Measurements from ENCODE around the gene SSTR4. TPM values are rescaled to one million over a fixed set of nuclear protein-coding genes. Genes with fewer than 3 reads are reported as not detected.
A peak's percentile ranks its signal among the peaks of the same experiment; 100 is the strongest.

SSTR4 gene
- total RNA-seq, 1 donor from 2014 or later: not detected

DNA sequence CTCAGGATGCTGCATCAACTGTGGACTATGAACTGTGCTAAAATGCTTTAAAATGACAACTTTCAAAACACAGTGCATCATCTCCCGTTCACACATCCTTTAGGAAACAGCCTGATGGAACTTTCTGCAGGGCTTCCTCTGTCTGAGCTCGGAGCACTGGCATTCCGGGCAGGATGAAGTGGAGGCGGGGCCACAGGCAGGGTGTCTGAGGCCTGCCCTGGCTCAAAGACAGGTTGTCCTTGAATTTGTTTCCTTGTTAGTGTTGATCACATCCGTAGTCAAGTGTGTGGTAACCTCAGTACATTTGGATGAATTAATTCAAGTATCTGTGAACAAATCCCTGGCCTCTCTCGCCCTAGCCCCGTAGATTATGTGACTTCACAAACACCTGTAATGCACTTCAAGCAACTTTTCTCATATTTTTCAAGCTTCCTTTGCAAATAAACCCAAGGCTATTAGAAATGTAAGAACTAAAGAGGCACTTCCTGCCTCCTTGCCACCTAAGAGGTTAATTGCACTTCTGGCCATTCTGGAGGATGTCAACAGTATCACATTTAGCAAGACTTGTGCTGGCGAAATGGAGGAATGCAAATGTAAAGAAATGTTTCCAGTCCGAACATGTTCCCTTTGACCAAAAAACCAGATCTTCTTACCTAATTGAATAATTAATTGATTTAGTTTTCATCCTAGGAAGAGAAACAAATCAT lies 47.9 kb downstream of the SSTR4 start:
- Histone ChIP-seq H3K4me3 (ENCODE audit: low read length in 3 of 3) (peak overlapping the region; percentile 1 to 66 (median 17)), H3K27ac (ENCODE audit: low read depth, low read length) (peak overlapping the region; percentile 89), H3K27me3 (ENCODE audit: control insufficient read depth in 3 of 3, insufficient read depth in 3 of 3, low read length in 3 of 3) (no peaks in the 10 kb centered on the region), H3K36me3 (ENCODE audit: control insufficient read depth in 3 of 3, insufficient read depth in 3 of 3, low read length in 3 of 3) (peaks cover 0 to 4% (median 0%) of the 10 kb centered on the region in 3 donors), H3K4me1 (ENCODE audit: control insufficient read depth in 3 of 3, insufficient read depth in 3 of 3, low read length in 3 of 3) (peaks cover 5 to 25% (median 23%) of the 10 kb centered on the region in 3 donors), H3K9ac (ENCODE audit: low read depth in 1 of 3, low read length in 3 of 3) (peak overlapping the region; percentile 64 to 75 (median 75)), H3K9me3 (ENCODE audit: control insufficient read depth in 3 of 3, low read length in 3 of 3) (no peaks in the 10 kb centered on the region)

DNA sequence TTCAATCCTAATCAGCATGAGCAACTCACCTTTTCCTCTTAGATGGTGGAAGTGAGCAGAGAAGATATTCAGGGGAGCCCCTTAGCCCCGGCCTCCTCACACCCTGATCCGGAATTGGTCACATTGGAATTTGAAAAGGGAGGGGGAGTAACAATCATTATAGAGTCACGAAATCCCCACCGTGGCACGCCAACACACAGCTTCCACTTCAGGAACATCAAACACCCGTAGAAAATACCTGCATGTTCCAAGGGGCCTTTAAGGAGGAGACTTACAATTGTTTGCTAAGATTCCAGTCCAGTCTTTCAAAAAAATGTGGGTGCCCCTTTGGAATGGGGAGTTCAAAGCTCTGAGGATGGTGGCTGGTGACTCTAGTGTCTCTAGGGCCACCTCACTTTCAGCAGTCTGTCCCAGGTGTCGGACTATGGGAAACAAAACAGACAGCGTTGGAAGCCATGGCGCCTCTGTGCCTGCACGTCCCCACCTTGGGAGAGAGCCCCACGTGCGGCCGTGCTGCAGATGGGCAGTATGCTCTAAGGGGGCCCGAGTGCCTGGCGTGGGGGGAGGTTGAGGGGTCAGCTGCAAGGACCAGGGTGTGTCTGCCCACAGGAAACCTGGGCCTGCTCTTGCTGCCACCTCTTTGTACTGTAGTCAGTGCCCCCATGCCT lies 48.6 kb downstream of the SSTR4 start:
- Histone ChIP-seq H3K9ac (ENCODE audit: low read depth in 1 of 3, low read length in 3 of 3) (peak overlapping the region; percentile 64 to 75 (median 75)), H3K4me3 (ENCODE audit: low read length in 3 of 3) (peak overlapping the region; percentile 56 to 66 (median 60)), H3K9me3 (ENCODE audit: control insufficient read depth in 3 of 3, low read length in 3 of 3) (no peaks in the 10 kb centered on the region), H3K4me1 (ENCODE audit: control insufficient read depth in 3 of 3, insufficient read depth in 3 of 3, low read length in 3 of 3) (peaks cover 5 to 25% (median 22%) of the 10 kb centered on the region in 3 donors), H3K27ac (ENCODE audit: low read depth, low read length) (peak overlapping the region; percentile 89), H3K36me3 (ENCODE audit: control insufficient read depth in 3 of 3, insufficient read depth in 3 of 3, low read length in 3 of 3) (peaks cover 0 to 4% (median 0%) of the 10 kb centered on the region in 3 donors), H3K27me3 (ENCODE audit: control insufficient read depth in 3 of 3, insufficient read depth in 3 of 3, low read length in 3 of 3) (no peaks in the 10 kb centered on the region)

GRCh38 chr20:23084282-23084844 lies 49.3 kb downstream of the SSTR4 start:
- Histone ChIP-seq H3K4me1 (ENCODE audit: control insufficient read depth in 3 of 3, insufficient read depth in 3 of 3, low read length in 3 of 3) (peaks cover 5 to 25% (median 17%) of the 10 kb centered on the region in 3 donors), H3K9me3 (ENCODE audit: control insufficient read depth in 3 of 3, low read length in 3 of 3) (no peaks in the 10 kb centered on the region), H3K9ac (ENCODE audit: low read depth in 1 of 3, low read length in 3 of 3) (peak overlapping the region; percentile 64 to 75 (median 75)), H3K27me3 (ENCODE audit: control insufficient read depth in 3 of 3, insufficient read depth in 3 of 3, low read length in 3 of 3) (no peaks in the 10 kb centered on the region), H3K4me3 (ENCODE audit: low read length in 3 of 3) (peak overlapping the region; percentile 56 to 66 (median 60)), H3K27ac (ENCODE audit: low read depth, low read length) (peak overlapping the region; percentile 89), H3K36me3 (ENCODE audit: control insufficient read depth in 3 of 3, insufficient read depth in 3 of 3, low read length in 3 of 3) (peaks cover 0 to 4% (median 0%) of the 10 kb centered on the region in 3 donors)

DNA sequence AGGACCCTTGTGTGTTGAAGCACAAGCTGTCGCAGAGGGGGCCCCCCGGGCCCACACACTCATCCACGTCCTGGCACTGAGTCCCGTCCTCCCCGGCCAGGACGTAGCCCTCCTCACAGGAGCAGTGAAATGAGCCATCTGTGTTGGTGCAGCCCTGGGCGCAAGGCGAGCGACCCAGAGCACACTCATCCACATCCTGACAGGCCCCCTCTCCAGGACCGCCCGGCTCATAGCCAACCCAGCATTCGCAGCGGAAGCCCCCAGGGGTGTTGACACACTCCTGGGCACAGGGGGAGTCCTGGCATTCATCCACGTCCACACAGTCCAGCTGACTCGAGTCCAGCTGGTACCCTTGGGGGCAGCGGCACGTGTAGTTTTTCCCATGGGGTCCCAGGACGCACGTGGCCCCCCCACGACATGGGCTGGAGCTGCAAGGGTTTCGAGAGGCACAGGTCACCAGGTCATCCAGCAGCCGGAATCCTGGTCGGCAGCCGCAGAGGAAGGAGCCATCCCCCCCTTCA lies 49.8 kb downstream of the SSTR4 start:
- no peaks in the 10 kb centered on the region for H3K27me3 ChIP-seq (ENCODE audit: control insufficient read depth in 3 of 3, insufficient read depth in 3 of 3, low read length in 3 of 3)
- peak overlapping the region; percentile 56 to 63 (median 60) for H3K4me3 ChIP-seq (ENCODE audit: low read length in 3 of 3)
- peaks cover 0 to 4% (median 0%) of the 10 kb centered on the region in 3 donors for H3K36me3 ChIP-seq (ENCODE audit: control insufficient read depth in 3 of 3, insufficient read depth in 3 of 3, low read length in 3 of 3)
- peak overlapping the region; percentile 89 for H3K27ac ChIP-seq (ENCODE audit: low read depth, low read length)
- no peaks in the 10 kb centered on the region for H3K9me3 ChIP-seq (ENCODE audit: control insufficient read depth in 3 of 3, low read length in 3 of 3)
- peak overlapping the region; percentile 43 to 75 (median 64) for H3K9ac ChIP-seq (ENCODE audit: low read depth in 1 of 3, low read length in 3 of 3)
- H3K4me1 ChIP-seq (ENCODE audit: control insufficient read depth in 3 of 3, insufficient read depth in 3 of 3, low read length in 3 of 3): peaks cover 5 to 25% (median 17%) of the 10 kb centered on the region in 3 donors

GRCh38 chr20:23085436-23086055 lies 50.4 kb downstream of the SSTR4 start:
- peaks cover 5 to 24% (median 17%) of the 10 kb centered on the region in 3 donors for H3K4me1 ChIP-seq (ENCODE audit: control insufficient read depth in 3 of 3, insufficient read depth in 3 of 3, low read length in 3 of 3)
- H3K9me3 ChIP-seq (ENCODE audit: control insufficient read depth in 3 of 3, low read length in 3 of 3): no peaks in the 10 kb centered on the region
- H3K36me3 ChIP-seq (ENCODE audit: control insufficient read depth in 3 of 3, insufficient read depth in 3 of 3, low read length in 3 of 3): peaks cover 0 to 2% (median 0%) of the 10 kb centered on the region in 3 donors
- peak overlapping the region; percentile 57 to 63 (median 60) for H3K4me3 ChIP-seq (ENCODE audit: low read length in 3 of 3)
- peak overlapping the region; percentile 89 for H3K27ac ChIP-seq (ENCODE audit: low read depth, low read length)
- H3K27me3 ChIP-seq (ENCODE audit: control insufficient read depth in 3 of 3, insufficient read depth in 3 of 3, low read length in 3 of 3): no peaks in the 10 kb centered on the region
- peak overlapping the region; percentile 64 to 75 (median 70) for H3K9ac ChIP-seq (ENCODE audit: low read depth in 1 of 3, low read length in 3 of 3)

GRCh38 chr20:23086056-23086566 lies 51.0 kb downstream of the SSTR4 start, which contains the start of gene CD93:
TSS of gene CD93 (minus strand) at chr20:23086324. CDS start at chr20:23086192, 132 bp downstream.
- peak within 1 kb of the TSS; percentile 57 to 63 (median 60) for H3K4me3 ChIP-seq (ENCODE audit: low read length in 3 of 3)
- H3K27me3 ChIP-seq (ENCODE audit: control insufficient read depth in 3 of 3, insufficient read depth in 3 of 3, low read length in 3 of 3): no peaks in the 10 kb centered on the region
- H3K4me1 ChIP-seq (ENCODE audit: control insufficient read depth in 3 of 3, insufficient read depth in 3 of 3, low read length in 3 of 3): peaks cover 5 to 19% (median 17%) of the 10 kb centered on the region in 3 donors
- no peaks in the 10 kb centered on the region for H3K9me3 ChIP-seq (ENCODE audit: control insufficient read depth in 3 of 3, low read length in 3 of 3)
- peak within 1 kb of the TSS; percentile 89 for H3K27ac ChIP-seq (ENCODE audit: low read depth, low read length)
- peaks cover 0 to 2% (median 0%) of the 10 kb centered on the region in 3 donors for H3K36me3 ChIP-seq (ENCODE audit: control insufficient read depth in 3 of 3, insufficient read depth in 3 of 3, low read length in 3 of 3)
- H3K9ac ChIP-seq (ENCODE audit: low read depth in 1 of 3, low read length in 3 of 3): peak within 1 kb of the TSS; percentile 64 to 75 (median 70)

DNA sequence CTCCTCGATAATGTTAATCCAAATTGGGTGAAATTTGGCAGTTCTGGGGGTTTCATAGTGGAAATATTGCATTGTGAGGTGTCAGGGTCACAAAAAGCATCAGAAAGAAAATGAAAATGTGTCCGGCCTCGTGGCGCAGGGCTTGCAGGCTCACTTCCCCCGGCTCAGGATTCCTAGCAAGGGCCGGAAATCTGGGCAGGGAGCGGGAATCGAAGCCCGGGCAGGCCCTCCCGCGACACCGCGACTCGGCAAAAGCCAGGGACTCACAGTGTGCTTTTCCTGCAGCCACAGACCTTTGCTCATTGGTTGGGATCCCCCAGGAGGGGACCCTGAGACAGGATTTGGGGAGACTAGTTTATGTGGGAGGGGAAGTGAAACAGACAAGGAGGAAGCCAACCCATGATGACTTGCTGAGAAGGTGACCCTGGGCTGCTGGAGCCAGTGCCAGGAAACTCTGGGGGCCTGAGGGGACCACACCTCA lies 51.9 kb downstream of the SSTR4 start:
- Histone ChIP-seq H3K27ac (ENCODE audit: low read depth, low read length) (peak overlapping the region; percentile 89), H3K9me3 (ENCODE audit: control insufficient read depth in 3 of 3, low read length in 3 of 3) (no peaks in the 10 kb centered on the region), H3K36me3 (ENCODE audit: control insufficient read depth in 3 of 3, insufficient read depth in 3 of 3, low read length in 3 of 3) (no peaks in the 10 kb centered on the region), H3K27me3 (ENCODE audit: control insufficient read depth in 3 of 3, insufficient read depth in 3 of 3, low read length in 3 of 3) (no peaks in the 10 kb centered on the region), H3K4me1 (ENCODE audit: control insufficient read depth in 3 of 3, insufficient read depth in 3 of 3, low read length in 3 of 3) (peaks cover 11 to 21% (median 21%) of the 10 kb centered on the region in 3 donors), H3K4me3 (ENCODE audit: low read length in 3 of 3) (no peak overlapping the region), H3K9ac (ENCODE audit: low read depth in 1 of 3, low read length in 3 of 3) (peak overlapping the region; percentile 64 to 75 (median 70))

DNA sequence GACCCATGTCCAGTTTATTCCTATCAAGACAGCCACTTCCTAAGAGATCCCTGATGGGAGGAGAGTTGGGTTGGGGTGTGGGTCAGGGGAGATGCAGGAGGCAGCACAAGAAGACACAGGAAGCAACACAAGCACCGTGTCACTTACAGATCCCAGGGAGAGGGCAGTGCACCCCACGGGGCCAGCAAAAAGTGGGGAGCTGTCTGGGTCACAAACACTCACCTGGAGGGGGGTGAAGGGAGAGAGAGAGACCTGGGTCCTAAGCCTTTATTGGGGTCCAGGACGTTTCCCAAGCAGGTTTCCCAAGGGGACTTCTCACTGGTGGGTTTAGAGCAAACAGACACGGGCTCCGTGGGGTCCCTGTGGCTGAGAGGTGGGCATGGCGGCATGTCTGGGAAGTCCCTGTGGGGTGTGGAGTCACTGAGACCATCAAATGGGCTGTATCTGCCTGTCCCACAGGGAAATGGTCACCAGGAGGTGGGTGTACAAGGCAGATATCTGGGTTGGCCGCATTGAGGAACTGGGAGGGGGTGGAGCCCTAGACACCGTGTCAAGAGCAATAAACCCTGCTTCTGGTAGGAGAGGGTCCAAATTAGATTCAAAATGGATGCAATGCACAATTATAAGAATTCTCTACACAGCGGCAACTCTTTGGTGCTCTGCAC lies 52.6 kb downstream of the SSTR4 start:
- H3K27ac ChIP-seq (ENCODE audit: low read depth, low read length): peak overlapping the region; percentile 89
- H3K9me3 ChIP-seq (ENCODE audit: control insufficient read depth in 3 of 3, low read length in 3 of 3): no peaks in the 10 kb centered on the region
- peaks cover 16 to 28% (median 24%) of the 10 kb centered on the region in 3 donors for H3K4me1 ChIP-seq (ENCODE audit: control insufficient read depth in 3 of 3, insufficient read depth in 3 of 3, low read length in 3 of 3)
- H3K27me3 ChIP-seq (ENCODE audit: control insufficient read depth in 3 of 3, insufficient read depth in 3 of 3, low read length in 3 of 3): no peaks in the 10 kb centered on the region
- peak overlapping the region in 2 of 3 donors; percentile 8 to 70 for H3K9ac ChIP-seq (ENCODE audit: low read depth in 1 of 3, low read length in 3 of 3)
- H3K4me3 ChIP-seq (ENCODE audit: low read length in 3 of 3): no peak overlapping the region
- H3K36me3 ChIP-seq (ENCODE audit: control insufficient read depth in 3 of 3, insufficient read depth in 3 of 3, low read length in 3 of 3): no peaks in the 10 kb centered on the region

Measured in skeletal muscle tissue (tissue), 4 donors.